HG02938 (cell line): Measurements from ENCODE around the gene RHEBL1.

Experiments
- ATAC-seq: cut with Tn5 transposase; IDR thresholded peaks from one replicate; pipeline ENCODE4 v1.9.1; 2021; ENCODE audit warnings: mild to moderate bottlenecking, moderate library complexity; ENCODE audit not compliant: unreplicated experiment

Gene RHEBL1

DNA sequence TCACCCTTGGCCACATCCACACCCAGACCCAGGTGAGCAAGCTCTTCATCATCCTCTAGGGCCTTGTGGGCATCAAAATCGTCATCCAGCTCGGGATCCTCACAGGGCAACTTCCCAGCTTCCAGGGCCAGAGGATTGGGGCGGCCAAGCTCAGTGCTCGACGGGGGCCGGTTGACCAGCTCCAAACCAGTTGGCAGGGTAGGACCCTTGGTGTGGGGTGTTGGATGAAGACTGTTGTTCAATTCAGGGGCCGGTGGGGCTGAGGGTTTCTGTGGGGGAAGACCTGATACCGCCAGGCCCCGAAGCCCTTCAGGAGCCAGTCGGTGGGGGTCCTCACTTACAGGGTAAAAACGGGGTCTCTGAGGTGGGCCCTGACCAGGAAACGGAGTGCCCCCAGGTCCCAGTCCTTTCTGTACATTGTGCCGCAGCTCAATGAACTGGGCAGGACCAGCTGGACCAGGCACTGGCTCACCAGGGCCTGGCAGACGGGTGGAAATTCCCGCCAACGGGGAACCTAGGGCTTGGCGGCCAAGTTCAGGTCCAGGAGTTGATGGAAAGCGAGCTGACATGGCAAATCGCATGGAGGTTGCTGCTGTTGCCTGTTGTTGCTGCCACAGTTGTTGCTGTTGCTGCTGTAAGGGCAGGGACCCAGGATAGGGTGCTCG is 31.4 kb downstream of the RHEBL1 start:
- no peak for ATAC-seq

GRCh38 chr12:49037947-49038237 is 31.9 kb downstream of the RHEBL1 start:
- no peak for ATAC-seq

DNA sequence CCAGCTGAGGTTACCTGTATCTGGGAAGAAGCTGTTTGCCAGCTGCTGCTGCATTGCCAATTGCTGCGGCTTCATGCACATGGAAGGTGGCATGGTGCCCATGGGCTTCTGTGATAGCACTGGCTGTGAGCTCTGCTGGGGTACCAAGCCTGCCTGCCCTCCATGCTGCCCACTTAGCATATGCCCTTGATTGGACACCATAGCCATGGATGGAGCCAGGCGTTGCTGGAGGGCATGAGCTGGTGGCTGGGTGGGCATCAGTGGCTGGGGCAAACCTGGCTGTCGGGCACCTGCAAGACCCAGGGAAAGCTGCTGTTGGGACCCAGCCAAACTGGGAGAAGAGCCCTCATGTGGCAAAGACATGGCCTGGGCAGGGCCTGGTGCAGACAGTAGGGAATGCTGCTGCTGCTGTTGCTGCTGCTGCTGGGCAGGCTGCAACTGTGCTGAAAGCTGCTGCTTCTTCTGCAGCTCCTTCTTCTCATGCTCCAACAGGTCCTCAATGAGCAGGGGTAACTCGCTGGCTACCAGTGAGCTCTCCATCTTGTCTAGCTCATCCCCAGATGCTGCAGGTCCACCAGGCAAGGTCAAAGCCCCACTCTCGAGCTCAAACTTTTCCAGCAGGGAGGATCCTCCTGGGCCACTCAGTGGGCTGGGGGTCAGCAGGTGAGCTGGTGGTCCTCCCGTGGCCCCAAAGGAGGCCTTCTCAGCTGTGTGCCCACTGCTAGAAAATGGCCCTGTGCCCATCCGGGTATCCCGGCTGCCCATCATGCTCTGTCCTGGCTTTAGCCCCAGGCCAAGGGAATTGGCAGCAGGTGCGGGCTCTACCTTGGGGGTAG is 32.5 kb downstream of the RHEBL1 start:
- ATAC-seq, result no peak

DNA sequence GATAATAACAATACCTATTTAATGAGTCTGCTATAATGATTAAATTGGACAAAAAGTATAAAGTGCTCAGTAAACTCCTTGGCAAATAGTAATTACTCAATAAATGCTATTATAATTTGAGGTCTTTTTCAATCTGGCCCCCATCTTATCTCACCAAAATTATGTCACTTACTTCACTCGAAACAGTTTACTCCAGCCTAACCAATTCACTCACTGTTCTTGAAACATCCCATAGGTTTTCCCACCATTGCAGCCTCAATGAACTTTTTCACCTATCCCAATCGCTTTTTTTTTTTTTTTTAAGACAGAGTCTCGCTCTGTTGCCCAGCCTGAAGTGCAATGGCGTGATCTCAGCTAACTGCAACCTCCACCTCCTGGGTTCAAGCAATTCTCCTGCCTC is 33.8 kb downstream of the RHEBL1 start:
- no peak for ATAC-seq

DNA sequence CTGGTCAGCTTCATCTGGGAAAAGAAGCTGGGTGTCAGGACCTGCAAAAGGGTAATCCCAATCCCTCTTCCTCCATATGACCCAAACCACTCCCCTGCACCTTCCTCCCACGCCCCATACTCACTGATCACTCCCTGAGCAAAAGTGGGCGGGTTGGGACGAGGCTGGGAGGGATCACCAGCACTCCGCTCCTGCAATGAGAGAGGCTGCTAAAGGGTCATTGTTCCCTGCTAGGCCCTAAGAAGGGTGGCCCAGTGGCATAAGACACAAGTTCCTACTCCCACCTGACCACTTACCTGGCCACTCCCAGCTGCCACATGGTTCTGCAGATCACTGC is 35.5 kb downstream of the RHEBL1 start:
- ATAC-seq, result no peak

DNA sequence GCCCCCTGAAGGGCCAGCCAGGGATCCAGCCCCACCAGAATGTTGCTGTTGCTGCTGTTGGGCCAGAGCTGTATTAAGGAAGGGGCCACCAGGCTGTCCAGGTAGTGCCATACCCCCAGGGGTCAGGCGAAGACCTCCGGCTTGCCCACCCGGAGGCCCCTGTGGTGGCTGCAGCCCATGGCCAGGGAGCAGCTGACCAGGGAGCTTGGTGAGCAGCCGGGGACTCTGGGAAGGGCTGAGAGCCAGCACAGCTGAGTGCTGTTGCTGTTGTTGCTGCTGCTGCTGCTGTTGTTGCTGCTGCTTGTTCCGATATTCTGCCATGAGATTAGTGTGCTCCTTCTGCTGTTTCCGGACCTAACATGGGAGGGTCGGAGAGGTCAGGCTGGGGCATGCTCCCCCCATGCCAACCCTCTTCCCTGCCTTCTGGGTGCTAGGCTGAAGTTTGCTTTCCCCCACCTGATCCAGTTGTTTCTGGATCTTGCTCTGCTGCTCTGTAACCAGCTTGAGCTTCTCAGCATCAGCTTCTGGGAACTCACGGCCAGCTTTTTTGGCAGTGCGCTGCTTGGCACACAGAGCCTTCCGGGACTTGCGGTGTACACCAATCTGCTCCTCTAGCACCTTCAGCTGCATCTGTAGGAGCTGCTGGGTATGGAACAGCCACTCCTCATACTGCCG is 36.0 kb downstream of the RHEBL1 start:
- ATAC-seq, result no peak

- ATAC-seq, result no peak
Observed at GRCh38 chr12:49032679-49033447, 36.9 kb downstream of the RHEBL1 start.

DNA sequence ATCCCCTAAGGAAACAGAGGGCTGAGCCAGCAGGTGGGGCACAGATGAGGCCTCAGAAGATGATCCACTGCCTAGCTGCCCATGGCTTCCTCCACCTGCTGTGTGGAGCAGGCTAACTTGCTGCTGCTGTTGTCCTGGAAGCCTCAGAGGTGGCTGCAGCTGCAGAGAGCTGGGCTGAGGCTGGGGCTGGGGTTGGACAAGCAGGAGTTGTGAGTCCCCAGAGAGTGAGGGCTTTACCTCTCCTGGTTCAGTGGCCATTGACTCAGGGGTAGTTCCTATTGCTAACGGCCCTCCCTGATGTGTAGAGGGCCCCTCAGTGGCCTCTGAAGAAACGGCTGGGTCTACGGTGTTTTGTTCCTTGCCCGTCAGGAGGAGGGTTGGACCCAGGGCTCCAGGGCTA is 37.5 kb downstream of the RHEBL1 start:
- ATAC-seq, result no peak

- ATAC-seq, result no peak
Observed at GRCh38 chr12:49031573-49032161, 38.1 kb downstream of the RHEBL1 start.

DNA sequence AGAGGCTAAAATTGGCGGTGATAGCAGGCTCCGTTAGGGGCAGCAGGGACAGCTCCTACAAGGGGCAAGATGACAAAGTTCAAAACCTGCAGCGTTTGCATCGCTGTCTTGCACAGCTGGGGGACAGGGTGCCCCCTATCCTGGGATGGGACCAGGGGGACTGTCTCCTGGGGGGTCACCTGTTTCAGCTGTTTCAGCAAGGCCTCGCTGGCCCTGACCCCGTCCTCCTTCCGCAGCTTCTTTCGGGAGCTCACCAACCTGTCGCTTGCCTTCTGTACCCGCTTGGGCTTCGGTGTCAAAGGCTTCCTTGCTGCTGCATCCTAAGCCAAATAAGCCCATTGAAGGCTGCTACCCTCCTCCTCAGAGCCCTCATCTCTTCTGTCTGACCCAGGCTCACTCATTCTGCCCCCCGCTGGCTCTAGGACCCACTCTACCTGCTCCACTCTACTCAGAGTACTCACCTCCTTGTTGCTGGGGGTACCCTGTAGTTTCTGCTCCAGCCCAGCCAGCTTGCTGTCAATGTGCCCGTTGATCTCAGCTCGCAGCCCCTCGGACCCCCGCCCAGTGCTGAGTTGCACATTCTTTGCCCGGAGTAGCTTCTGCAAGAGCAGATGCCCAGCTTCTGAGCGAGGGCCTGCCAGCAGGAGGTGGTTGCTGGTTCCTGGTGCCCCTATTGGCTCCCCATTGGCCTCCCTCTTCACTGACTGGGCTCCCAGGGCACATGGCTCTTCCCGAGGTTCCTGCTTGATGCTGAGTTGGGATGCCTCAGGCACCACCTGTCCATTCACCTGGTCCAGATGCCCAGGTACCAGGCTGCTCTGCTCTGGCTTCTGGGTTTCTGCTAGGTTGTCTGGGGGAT is 38.8 kb downstream of the RHEBL1 start:
- no peak for ATAC-seq

- ATAC-seq, result no peak
Observed at GRCh38 chr12:49030119-49030518, 39.7 kb downstream of the RHEBL1 start.

GRCh38 chr12:49028666-49029275 is 41.0 kb downstream of the RHEBL1 start:
- no peak for ATAC-seq

DNA sequence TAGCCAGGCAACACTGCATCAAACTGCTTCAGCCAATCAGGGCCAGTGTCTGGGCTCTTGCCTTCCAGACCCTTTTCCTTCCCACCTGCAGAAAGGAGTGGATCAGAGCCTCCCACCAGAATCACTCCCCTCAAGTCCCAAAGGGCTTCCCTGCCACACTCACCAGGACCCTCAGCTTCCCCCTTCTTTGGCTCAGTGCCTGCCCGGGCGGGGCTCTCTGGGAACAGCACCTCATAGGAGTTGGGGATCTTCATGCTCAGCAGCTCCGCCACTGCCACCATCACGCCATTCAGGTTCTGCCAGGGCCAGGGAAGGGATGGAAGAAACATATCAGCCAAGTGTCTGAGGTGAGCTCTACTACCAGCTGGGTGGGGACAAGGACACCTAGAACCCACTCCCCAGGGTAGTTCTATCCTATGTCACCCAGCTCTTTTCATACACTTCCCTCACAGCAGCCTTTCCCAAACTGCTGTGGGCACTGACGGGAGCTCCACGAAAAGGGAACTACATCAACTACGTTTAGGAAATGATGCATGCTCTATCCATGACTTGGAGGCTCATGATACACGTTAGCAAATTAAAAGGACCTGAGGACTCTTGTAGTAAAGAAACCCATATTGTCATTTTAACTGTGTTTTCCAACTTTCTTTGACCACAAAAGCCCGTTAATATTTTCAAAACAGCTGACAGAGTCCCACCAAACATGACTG is 41.8 kb downstream of the RHEBL1 start:
- ATAC-seq, result no peak

GRCh38 chr12:49026678-49027480 is 42.9 kb downstream of the RHEBL1 start:
- no peak for ATAC-seq

DNA sequence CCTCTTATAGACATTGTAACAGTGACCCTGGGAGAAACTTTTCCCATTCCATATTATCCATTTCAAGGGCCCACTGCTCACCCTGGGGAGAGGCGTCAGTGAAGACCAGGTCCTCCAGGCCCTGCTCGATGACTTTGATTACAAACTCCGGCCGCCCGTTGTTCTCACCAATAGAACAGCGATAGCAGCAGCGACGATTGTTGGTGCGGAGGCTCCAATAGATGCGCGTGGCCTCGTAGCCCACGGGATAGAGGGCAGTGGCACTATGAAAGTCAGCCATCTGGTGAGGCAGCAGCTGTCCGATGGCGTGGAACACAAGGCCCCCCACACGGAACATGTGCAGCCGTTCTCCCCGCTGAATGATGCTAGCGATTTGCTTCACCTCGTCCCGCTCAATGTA is 43.7 kb downstream of the RHEBL1 start:
- ATAC-seq, result no peak

DNA sequence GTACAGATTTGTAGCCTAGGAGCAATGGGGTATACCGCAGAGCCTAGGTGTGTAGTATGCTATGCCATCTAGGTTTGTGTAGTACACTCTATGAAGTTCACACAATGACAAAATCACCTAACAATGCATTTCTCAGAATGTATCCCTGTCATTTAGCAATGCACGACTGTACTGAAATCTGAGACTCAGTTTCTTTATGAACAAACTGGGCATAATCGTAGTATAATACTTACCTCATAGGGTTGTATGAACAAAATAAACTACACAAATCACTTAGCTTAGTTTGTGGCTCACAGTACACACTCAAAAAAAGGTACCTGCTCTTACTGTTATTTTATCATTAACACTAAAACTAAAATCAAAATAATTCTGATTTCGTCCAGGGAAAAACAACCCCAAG is 44.3 kb downstream of the RHEBL1 start:
- ATAC-seq, result no peak

- no peak for ATAC-seq
Observed at GRCh38 chr12:49024543-49024942, 45.2 kb downstream of the RHEBL1 start.

DNA sequence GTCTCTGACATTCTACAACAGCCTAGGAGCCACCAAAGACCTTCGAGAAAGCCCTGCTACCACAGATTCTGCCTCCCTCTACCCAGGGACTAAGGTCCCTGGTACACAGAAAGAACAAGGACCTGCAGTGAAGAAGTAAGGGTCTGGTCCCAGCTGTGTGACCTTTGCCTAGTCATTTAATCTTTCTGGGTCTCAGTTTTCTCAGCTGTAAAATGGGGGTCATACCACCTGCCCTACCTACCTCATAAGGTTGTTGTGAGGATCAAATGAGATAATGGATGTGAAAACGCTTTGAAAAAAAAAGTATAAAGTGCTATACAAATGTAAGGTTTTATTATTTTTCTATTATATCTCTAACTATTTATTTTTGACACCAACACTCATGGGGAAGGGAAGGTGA is 46.0 kb downstream of the RHEBL1 start:
- no peak for ATAC-seq
